Esophagus squamous epithelium (tissue), 5 donors: ENCODE results near the gene UBE2U. TPM values are rescaled to one million over a fixed set of nuclear protein-coding genes. Genes with fewer than 3 reads are reported as not detected.

Source experiments
- DNase-seq: peaks from one replicate; lab custom pipeline; 2025; lab: John Stamatoyannopoulos, UW
- H3K27ac ChIP-seq, 4 donors: fragments of 200-600 bp; sonication (generic); one replicate each; pipeline ENCODE4 v1.5.1; 2016 to 2019; ENCODE audit warnings: mild to moderate bottlenecking in 1 of 4
- H3K27me3 ChIP-seq, 4 donors: fragments of 200-600 bp; sonication (generic); 1 replicate in 3 of 4; 2 replicates in 1 of 4; pipeline versions ENCODE4 v1.5.1 to v1.6.0; 2017 to 2021; ENCODE audit warnings: antibody characterized with exemption in 1 of 4
- H3K36me3 ChIP-seq, 3 donors: fragments of 200-600 bp; sonication (generic); one replicate each; pipeline ENCODE4 v1.5.1; 2016 to 2019
- H3K4me1 ChIP-seq, 3 donors: fragments of 200-600 bp; sonication (generic); one replicate each; pipeline ENCODE4 v1.5.1; 2017 to 2019
- H3K4me3 ChIP-seq, 4 donors: fragments of 200-600 bp; sonication (generic); 1 replicate in 3 of 4; 2 replicates in 1 of 4; pipeline ENCODE4 v1.5.1; 2016 to 2019; ENCODE audit warnings: mild to moderate bottlenecking in 2 of 4, moderate library complexity in 1 of 4
- H3K9me3 ChIP-seq, 3 donors: fragments of 200-600 bp; sonication (generic); one replicate each; pipeline ENCODE4 v1.5.1; 2016 to 2019
- CTCF ChIP-seq, 6 experiments: fragments of 450-650 bp in 4 of 6; fragments of 200-600 bp in 2 of 6; sonication (generic) in 2 of 6; IDR thresholded peaks; one replicate each; pipeline ENCODE4 v1.5.1; 2016 to 2019; ENCODE audit warnings: antibody characterized with exemption in 6 of 6, mild to moderate bottlenecking in 4 of 6, moderate library complexity in 4 of 6
- POLR2A ChIP-seq, 4 donors: fragments of 450-650 bp; IDR thresholded peaks; one replicate each; pipeline ENCODE4 v1.6.1; 2017; ENCODE audit warnings: antibody characterized with exemption in 4 of 4, mild to moderate bottlenecking in 4 of 4, moderate library complexity in 3 of 4
- WGBS, 2 donors: methylation state at CpG; one replicate each; pipeline ENCODE4 v1.1.5; 2018; 5-methylcytosine and 5-hydroxymethylcytosine counted together
- intact Hi-C: fragments of 100-400 bp; cut with DNase I; formaldehyde crosslinking; loops from one replicate; pipeline ENCODE4 v1.15.0; 2022
- total RNA-seq, 4 donors: library from RNA; depleted of rRNA; stranded (reverse); fragments of >200 nt; gene quantifications; one replicate each; pipeline ENCODE4 v1.1.0, GENCODE V29; 2016
- donor health status: DM: yes; HTN: yes; CAD: no.

Gene UBE2U
- total RNA-seq, 4 donors from 2014 or later = not detected

DNA sequence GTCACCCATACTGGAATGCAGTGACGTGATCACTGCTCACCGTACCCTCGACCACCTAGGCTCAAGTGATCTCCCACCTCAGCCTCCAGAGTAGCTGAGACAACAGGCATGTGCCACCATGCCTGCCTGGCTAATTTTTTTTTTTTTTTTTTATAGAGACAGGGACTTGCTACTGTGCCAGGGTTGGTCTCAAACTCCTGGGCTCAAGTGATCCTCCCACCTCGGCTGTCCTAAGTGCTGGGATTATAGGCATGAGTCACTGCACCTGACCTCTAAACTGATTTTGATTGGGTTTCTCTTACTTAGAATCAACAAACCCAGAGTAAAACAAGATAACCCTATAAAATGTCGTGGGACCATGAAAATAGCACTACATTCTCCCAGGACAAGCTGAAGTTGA, 112.0 kb downstream of the UBE2U start:
- no peak for DNase-seq
- Histone ChIP-seq H3K27me3 (no peaks in the 10 kb centered on the region), H3K36me3 (no peaks in the 10 kb centered on the region), H3K9me3 (no peaks in the 10 kb centered on the region), H3K27ac (no peak overlapping the region), H3K4me3 (no peak overlapping the region), H3K4me1 (peaks cover 0 to 4% (median 4%) of the 10 kb centered on the region in 3 donors)
- WGBS, 2 donors = 69 to 72% methylated on average over 5 of the region's 5 CpGs
- TF ChIP-seq POLR2A (IDR thresholded peaks at IDR 0.05) (no peak), CTCF (IDR thresholded peaks at IDR 0.05) (no peak)
- intact Hi-C loops = no loop called here
